ENCODE data around the gene LOXL1.

The LOXL1 gene

GRCh38 chr15:73991726-73992593 lies 65.7 kb downstream of the LOXL1 start, which contains the start of gene STOML1:
Gene STOML1 (minus strand): TSS chr15:73992295. CDS start chr15:73992223, 72 bp downstream.
- peak; percentile 37 to 92 (median 81) for DNase-seq

DNA sequence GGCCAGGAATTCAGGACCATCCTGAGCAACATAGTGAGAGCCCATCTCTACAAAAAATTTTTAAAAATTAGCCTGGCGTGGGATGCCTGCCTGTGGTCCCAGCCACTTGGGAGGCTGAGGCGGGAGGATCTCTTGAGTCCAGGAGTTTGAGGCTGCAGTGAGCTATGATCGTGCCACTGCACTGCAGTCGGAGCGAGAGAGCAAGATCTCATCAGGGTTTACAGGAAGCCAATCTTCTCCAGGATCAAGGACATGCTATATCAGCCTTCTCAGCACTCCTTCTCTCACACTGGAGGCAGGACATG lies 66.3 kb downstream of the LOXL1 start:
- no peak for DNase-seq

GRCh38 chr15:73993211-73993994 lies 67.1 kb downstream of the LOXL1 start:
- DNase-seq = no peak

DNA sequence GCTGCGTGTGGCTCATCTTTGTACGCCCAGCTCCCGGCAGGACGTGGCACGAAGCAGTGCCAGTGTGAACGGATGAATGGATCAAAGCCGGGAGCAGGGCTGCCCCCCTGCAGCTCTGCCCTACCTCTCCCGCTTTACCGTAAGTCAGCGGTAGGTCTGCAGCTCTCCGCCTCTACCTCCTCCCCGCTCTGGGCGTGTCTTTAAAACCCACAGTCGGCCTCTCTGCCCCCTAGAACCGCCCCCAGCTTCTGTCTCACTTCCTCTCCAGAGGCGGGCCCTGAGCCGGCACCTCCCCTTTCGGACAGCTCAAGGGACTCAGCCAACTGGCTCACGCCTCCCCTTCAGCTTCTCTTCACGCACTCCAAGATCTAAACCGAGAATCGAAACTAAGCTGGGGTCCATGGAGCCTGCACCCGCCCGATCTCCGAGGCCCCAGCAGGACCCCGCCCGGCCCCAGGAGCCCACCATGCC lies 68.2 kb downstream of the LOXL1 start, which contains the start of gene PML:
Gene PML (plus strand): TSS at position 304 of the 471 bp plus-strand sequence. CDS start 97 bp downstream, at position 401.
- peak in 50 of 51 donors; percentile 52 to 97 (median 91) for DNase-seq

- peak in 9 of 51 donors; percentile 15 to 54 (median 34) for DNase-seq
Measured at GRCh38 chr15:73994912-73995622, 68.8 kb downstream of the LOXL1 start.

GRCh38 chr15:73996267-73996666 lies 70.0 kb downstream of the LOXL1 start:
- no peak for DNase-seq

DNA sequence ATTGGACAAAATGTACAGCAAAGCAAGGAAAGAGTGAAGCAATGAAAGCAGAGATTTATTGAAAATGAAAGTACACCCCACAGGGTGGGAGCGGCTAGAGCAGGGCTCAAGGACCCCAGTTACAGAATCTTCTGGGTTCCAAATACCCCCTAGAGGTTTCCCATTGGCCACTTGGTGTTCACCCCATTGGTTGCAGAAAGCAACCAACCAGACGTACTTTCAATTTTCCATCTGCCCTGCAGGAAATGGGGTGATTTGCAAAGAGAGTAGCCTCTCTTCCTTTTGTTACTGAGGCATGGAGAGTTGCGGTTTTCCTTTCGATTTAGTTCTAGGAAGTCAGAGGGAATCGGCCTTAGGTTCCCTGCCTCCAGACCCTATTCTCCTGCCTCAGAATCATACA lies 70.7 kb downstream of the LOXL1 start:
- DNase-seq = peak in 6 of 51 donors; percentile 7 to 16 (median 11)

DNA sequence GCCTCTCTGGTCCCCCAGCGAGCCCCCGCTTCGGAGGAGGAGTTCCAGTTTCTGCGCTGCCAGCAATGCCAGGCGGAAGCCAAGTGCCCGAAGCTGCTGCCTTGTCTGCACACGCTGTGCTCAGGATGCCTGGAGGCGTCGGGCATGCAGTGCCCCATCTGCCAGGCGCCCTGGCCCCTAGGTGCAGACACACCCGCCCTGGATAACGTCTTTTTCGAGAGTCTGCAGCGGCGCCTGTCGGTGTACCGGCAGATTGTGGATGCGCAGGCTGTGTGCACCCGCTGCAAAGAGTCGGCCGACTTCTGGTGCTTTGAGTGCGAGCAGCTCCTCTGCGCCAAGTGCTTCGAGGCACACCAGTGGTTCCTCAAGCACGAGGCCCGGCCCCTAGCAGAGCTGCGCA lies 71.7 kb downstream of the LOXL1 start:
- no peak for DNase-seq
